ENCODE results near the gene ZNF358.

ZNF358 gene

DNA sequence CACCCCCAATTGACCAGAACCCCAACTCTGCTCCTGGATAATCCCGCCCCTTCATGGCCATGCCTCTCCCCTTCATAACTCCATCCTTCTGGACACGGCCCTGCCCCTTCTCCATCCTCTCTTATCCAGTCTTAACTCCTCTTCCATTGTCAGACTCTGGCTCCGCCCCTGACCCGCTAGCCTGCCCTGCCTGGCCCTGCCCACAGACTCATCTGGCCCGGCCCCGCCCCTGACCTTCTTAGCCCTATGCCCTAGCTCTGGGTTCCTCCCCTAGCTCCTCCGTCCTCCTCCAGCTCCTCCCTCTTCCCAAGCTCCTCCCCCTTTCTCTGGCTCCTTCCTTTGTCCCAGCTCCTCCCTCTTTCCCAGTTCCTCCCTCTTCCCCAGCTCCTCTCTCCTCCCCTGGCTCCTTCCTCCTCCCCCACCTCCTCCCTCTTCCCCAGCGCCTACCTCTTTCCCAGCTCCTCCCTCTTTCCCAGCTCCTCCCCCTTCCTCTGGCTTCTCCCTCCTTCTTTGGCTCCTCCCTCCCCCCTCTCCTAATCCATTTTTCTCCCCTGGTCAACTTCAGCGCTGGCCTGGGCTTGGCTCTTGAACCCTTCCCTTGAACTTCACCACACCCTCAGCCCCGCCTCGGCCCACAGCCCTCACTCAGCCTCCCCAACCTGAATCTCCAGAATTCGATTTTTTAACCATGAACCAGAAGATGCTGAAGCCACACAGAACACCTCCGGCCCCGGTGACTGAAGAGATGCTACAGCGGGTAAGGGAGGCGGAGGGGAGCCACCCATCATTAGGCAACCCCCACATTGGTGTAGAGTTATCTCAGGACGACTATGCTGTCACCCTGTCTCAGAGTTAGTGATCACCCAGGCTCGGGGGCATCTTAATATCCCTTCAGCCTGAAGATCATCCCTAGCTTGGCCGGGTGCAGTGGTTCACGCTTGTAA, 9.2 kb upstream of the ZNF358 start:
- Histone ChIP-seq H3K27ac (no peak overlapping the region), H3K4me1 (peaks cover 6 to 18% (median 13%) of the 10 kb centered on the region in 10 experiments; a peak in 16 of 20 replicates), H3K9me3 (replicated peaks in 1 of 11) (no peaks in the 10 kb centered on the region), H3K4me3 (no peak overlapping the region), H3K36me3 (no peaks in the 10 kb centered on the region), H4K20me1 (no peaks in the 10 kb centered on the region; a peak in 1 of 22 replicates), H3K9ac (no peak overlapping the region), H3K4me2 (peak overlapping the region in 5 of 11 experiments; percentile 7 to 49 (median 39); a peak in 6 of 22 replicates), H3K27me3 (peaks cover 23 to 47% (median 38%) of the 10 kb centered on the region in 11 experiments)
- no peak for TF ChIP-seq Cebpa-rat (IDR thresholded peaks at IDR 0.05)

DNA sequence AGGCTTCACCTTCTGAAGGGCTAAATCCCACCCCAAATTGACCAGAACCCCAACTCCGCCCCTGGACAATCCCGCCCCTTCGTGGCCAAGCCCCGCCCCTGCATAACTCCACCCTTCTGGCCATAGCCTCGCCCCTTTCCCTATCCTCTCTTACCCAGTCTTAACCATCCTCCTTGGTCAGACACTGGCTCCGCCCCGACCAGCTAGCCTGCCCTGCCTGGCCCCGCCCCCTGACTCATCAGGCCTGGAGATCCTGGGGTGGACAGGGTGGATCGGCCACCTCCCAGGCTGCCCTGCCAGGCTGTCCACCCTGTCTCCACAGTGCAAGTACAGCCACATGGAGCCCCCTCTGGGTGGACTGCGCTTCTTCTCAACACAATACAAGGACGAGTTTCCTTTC, 8.0 kb upstream of the ZNF358 start:
- 0 out of 22 replicates have a peak overlapping the region, but pooled peaks of 2 of the 11 experiments have one; percentile 5 to 9 for H3K4me2 ChIP-seq
- peaks cover 6 to 18% (median 13%) of the 10 kb centered on the region in 10 experiments; a peak in 16 of 20 replicates for H3K4me1 ChIP-seq

DNA sequence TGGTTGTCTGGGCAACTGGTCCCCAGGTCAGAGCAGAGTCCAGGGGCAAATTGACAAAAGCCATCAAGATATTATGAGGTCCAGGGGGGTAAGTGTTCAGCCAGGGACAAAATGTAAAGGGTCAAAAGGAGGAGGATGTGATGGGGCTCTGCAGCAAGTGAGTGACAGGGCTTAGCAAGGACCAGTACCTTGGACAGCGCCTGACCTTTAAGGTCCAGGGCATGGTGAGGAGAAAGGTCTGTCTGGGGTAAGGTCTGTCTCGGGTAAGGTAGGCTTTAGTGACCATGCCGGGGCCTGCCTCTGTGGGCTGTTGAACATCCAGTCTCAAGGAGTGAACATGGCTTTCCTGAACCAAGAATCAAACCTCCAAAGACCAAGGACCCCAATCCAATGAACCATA, 6.3 kb upstream of the ZNF358 start:
- H3K4me3 ChIP-seq, result no peak overlapping the region
- H3K4me2 ChIP-seq, result no peak overlapping the region
- H3K27ac ChIP-seq, result no peak overlapping the region
- no peaks in the 10 kb centered on the region for H3K36me3 ChIP-seq
- peaks cover 8 to 18% (median 13%) of the 10 kb centered on the region in 11 experiments; a peak in 18 of 22 replicates for H3K27me3 ChIP-seq
- TF ChIP-seq Cebpa-rat (IDR thresholded peaks at IDR 0.05), result no peak
- H3K9me3 ChIP-seq (replicated peaks in 1 of 11), result no peaks in the 10 kb centered on the region
- H3K4me1 ChIP-seq, result peaks cover 6 to 17% (median 13%) of the 10 kb centered on the region in 10 experiments; a peak in 16 of 20 replicates
- H4K20me1 ChIP-seq, result no peaks in the 10 kb centered on the region
- H3K9ac ChIP-seq, result no peak overlapping the region

More for the DNA sequence above, 8.0 kb upstream of the ZNF358 start:
- no peak for TF ChIP-seq Cebpa-rat (IDR thresholded peaks at IDR 0.05)
- Histone ChIP-seq H3K4me3 (no peak overlapping the region), H3K27ac (no peak overlapping the region), H3K9ac (no peak overlapping the region), H4K20me1 (no peaks in the 10 kb centered on the region), H3K36me3 (no peaks in the 10 kb centered on the region), H3K27me3 (peaks cover 11 to 35% (median 26%) of the 10 kb centered on the region in 11 experiments), H3K9me3 (replicated peaks in 1 of 11) (no peaks in the 10 kb centered on the region)

DNA sequence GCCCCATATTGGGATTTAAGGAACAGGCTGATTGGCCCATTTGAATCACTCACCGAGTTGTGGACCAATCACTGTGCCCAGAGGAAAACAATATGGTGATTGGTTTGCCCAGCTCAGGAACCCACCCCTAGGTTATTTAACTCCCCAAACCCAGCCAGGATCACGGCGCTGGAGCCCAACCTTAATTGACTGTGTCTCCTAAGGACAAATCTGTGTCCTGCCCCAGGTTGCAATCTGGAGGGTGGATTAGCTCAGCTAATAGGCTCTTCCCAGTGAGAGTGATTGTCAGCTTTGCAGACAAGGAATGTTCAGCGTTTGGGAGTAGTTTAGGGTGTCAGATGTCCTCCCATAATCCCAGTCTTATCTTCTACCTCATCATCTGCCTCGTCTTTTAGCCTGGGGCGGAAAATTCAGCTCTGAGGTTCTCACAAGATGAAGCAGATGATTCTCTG, 3.5 kb upstream of the ZNF358 start:
- Histone ChIP-seq H3K36me3 (no peaks in the 10 kb centered on the region), H3K9ac (no peak overlapping the region), H3K4me3 (no peak overlapping the region), H3K9me3 (replicated peaks in 1 of 11) (no peaks in the 10 kb centered on the region), H3K4me1 (peaks cover 17 to 26% (median 20%) of the 10 kb centered on the region in 10 experiments), H3K27me3 (peaks cover 0 to 5% (median 0%) of the 10 kb centered on the region in 11 experiments; a peak in 4 of 22 replicates), H4K20me1 (no peaks in the 10 kb centered on the region), H3K27ac (no peak overlapping the region), H3K4me2 (no peak overlapping the region)
- TF ChIP-seq Cebpa-rat (IDR thresholded peaks at IDR 0.05), result no peak

DNA sequence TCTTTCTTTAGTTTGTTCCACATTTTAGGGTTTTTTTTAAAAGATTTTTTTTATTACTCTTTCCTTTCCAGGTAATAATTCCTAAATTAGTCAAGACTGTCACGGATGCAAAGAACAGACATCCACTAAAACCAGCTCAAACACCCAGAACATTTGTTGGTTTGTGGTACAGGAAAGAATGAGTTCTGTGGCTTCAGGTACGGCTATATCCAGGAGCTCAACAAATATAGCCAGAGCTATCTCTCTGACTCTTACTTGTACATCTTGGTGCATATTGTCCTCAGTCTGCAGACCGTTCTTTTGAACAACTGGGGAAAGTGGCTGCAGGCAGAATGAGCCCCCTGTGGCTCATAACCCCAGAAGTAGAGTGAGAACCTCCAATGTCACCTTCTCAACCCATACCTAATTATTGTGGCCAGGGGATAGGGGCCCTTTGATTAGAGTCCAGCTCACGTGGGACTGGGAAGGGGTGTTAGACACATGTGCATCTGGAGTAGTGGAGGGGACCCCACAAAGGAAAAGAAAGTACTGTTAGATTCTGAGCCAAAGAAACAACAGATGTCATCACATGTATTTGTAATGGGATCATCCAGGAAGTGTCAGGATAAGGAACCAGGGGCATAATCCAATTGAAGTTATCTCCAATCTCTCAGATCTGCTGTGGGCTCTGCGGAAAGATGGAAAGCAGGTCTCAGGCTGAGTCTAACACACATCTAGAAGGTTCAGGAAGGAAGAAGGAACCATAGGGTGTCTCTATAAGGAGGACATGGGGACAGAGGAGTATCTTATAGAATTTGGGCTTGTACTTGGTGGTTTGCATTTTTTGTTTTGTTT, 1.9 kb upstream of the ZNF358 start:
- Histone ChIP-seq H3K36me3 (peaks cover 0 to 2% (median 0%) of the 10 kb centered on the region in 11 experiments; a peak in 2 of 22 replicates), H3K4me2 (no peak overlapping the region), H3K4me3 (no peak overlapping the region), H3K27me3 (peaks cover 0 to 5% (median 0%) of the 10 kb centered on the region in 11 experiments; a peak in 4 of 22 replicates), H3K4me1 (peaks cover 18 to 32% (median 26%) of the 10 kb centered on the region in 10 experiments), H3K9ac (no peak overlapping the region), H4K20me1 (no peaks in the 10 kb centered on the region), H3K27ac (no peak overlapping the region), H3K9me3 (replicated peaks in 1 of 11) (no peaks in the 10 kb centered on the region)
- no peak for TF ChIP-seq Cebpa-rat (IDR thresholded peaks at IDR 0.05)

DNA sequence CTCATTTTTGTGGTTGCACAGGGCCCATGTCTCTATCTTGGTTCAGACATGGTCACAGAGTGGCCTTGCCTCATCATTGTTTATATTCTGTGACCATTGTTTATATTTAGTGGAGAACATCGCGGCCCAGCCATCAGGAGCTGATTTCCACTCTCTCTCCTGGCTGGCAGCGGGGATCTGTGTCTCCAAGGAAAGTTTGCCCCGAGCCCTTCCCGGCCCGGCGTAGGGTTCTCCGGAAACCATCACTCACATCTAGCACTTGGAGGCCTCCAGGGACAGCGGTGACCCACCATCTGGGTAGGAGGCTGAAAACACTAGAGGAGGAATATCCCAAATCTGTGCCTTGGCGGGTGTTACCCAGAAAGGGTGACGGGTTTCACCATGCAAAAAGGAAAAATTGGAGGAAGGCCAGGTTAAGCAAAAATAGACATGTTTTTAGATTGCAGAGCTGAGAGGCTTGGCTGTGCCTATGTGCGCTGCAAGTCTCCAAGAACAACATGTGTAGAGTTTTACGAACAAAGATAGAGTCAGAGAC, 726 bp upstream of the ZNF358 start:
- H3K27ac ChIP-seq, result peak overlapping the region; percentile 68 to 91 (median 87); a peak in 21 of 22 replicates

DNA sequence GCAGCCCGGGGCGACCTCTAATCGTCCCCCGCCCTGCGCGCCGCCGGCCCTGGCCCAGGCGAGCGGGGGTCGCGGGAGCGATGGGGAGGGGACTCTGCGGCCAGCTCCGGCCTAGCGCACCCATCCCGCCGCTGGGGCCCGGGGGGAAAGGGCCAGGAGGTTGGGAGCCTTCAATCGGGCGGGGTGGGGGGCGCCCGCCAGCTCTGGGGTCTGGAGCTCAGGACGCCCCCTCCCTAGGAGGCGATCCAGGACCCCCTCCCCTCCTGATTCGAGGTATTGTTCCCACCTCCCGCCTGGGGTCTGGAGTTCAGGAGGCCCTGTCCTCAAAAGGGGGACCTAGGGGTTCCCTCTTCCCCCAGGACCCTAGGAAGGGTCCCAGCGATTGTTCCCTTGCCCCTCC, 430 bp downstream of the ZNF358 start:
- Histone ChIP-seq H3K4me2 (peak overlapping the region; percentile 88 to 100 (median 97)), H3K4me3 (peak overlapping the region; percentile 67 to 81 (median 74))
- TF ChIP-seq Cebpa-rat (IDR thresholded peaks at IDR 0.05), result no peak

More for the DNA sequence above, 726 bp upstream of the ZNF358 start:
- Histone ChIP-seq H3K36me3 (peaks cover 0 to 13% (median 7%) of the 10 kb centered on the region in 11 experiments; a peak in 17 of 22 replicates), H4K20me1 (no peaks in the 10 kb centered on the region), H3K4me1 (peaks cover 18 to 32% (median 26%) of the 10 kb centered on the region in 10 experiments), H3K9ac (peak overlapping the region; percentile 84 to 96 (median 90); a peak in 21 of 22 replicates), H3K9me3 (replicated peaks in 1 of 11) (no peaks in the 10 kb centered on the region), H3K4me3 (peak overlapping the region; percentile 67 to 81 (median 74); a peak in 17 of 20 replicates), H3K4me2 (peak overlapping the region; percentile 74 to 90 (median 86)), H3K27me3 (peaks cover 0 to 4% (median 0%) of the 10 kb centered on the region in 11 experiments; a peak in 2 of 22 replicates)
- TF ChIP-seq Cebpa-rat (IDR thresholded peaks at IDR 0.05), result no peak

DNA sequence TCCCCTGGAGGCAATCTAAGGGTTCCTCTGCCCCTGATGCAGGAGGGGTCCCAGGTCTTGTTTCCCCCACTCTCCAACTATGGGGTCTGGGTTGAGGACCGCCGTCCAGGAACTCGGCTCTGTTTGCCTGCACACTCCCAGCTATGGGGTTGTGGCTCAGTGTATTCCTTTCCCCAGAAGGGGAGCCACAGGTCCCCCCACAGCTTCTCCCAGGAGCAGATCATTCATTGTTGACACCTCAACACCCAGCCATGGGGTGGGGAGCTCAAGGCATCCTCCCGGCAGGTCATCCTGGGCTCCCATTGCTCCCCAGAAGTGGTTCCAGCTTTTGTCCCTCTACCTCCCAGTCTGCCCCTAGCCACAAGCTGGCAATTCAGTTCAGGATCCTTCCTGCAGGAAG, 975 bp downstream of the ZNF358 start:
- H3K27ac ChIP-seq, result peak overlapping the region; percentile 79 to 91 (median 87)
- peaks cover 0 to 22% (median 11%) of the 10 kb centered on the region in 11 experiments; a peak in 17 of 22 replicates for H3K36me3 ChIP-seq
- peak overlapping the region; percentile 67 to 81 (median 74) for H3K4me3 ChIP-seq
- peak overlapping the region; percentile 84 to 96 (median 90) for H3K9ac ChIP-seq
- H3K4me1 ChIP-seq, result peaks cover 22 to 37% (median 32%) of the 10 kb centered on the region in 10 experiments
- no peaks in the 10 kb centered on the region for H4K20me1 ChIP-seq
- no peak for TF ChIP-seq Cebpa-rat (IDR thresholded peaks at IDR 0.05)
- peak overlapping the region; percentile 88 to 100 (median 97) for H3K4me2 ChIP-seq
- H3K27me3 ChIP-seq, result no peaks in the 10 kb centered on the region
- H3K9me3 ChIP-seq (replicated peaks in 1 of 11), result no peaks in the 10 kb centered on the region

More for the DNA sequence above, 430 bp downstream of the ZNF358 start:
- peak overlapping the region; percentile 79 to 91 (median 87) for H3K27ac ChIP-seq
- H3K36me3 ChIP-seq, result peaks cover 0 to 22% (median 11%) of the 10 kb centered on the region in 11 experiments; a peak in 17 of 22 replicates
- H3K4me1 ChIP-seq, result peaks cover 18 to 32% (median 27%) of the 10 kb centered on the region in 10 experiments
- no peaks in the 10 kb centered on the region for H3K27me3 ChIP-seq
- H4K20me1 ChIP-seq, result no peaks in the 10 kb centered on the region
- peak overlapping the region; percentile 84 to 96 (median 90) for H3K9ac ChIP-seq
- no peaks in the 10 kb centered on the region for H3K9me3 ChIP-seq (replicated peaks in 1 of 11)
